Measurements from ENCODE around the gene SAE1.

- no peak for TF ChIP-seq JUNB (IDR thresholded peaks at IDR 0.05)
- no peak for TF ChIP-seq SREBF2 (IDR thresholded peaks at IDR 0.05)
- no peak for TF ChIP-seq CEBPB (IDR thresholded peaks at IDR 0.05)
- TF ChIP-seq CTCF (IDR thresholded peaks at IDR 0.05), result no peak
- no peak for TF ChIP-seq BCL3 (IDR thresholded peaks at IDR 0.05)
- no peak for TF ChIP-seq EP300 (IDR thresholded peaks at IDR 0.05)
- TF ChIP-seq CHD2 (IDR thresholded peaks at IDR 0.05; ENCODE audit: low read length, partially characterized antibody), result no peak
- TF ChIP-seq CHD4 (IDR thresholded peaks at IDR 0.05; ENCODE audit: borderline replicate concordance), result no peak
- no peak for TF ChIP-seq MAZ (IDR thresholded peaks at IDR 0.05; ENCODE audit: borderline replicate concordance, low read depth, low read length)
- TF ChIP-seq REST (IDR thresholded peaks at IDR 0.05), result no peak
- no peak for TF ChIP-seq POLR2A (IDR thresholded peaks at IDR 0.05; ENCODE audit: low read length)
- no peak for TF ChIP-seq ZFP36 (IDR thresholded peaks at IDR 0.05; ENCODE audit: borderline replicate concordance, partially characterized antibody)
Measured at GRCh38 chr19:47097396-47098201, 33.0 kb upstream of the SAE1 start.
